Hepatocyte (in vitro differentiated cells): ENCODE measurements around the gene SPECC1. TPM values are rescaled to one million over a fixed set of nuclear protein-coding genes. Genes with fewer than 3 reads are reported as not detected.

Experiments
- DNase-seq: peaks from one replicate; pipeline ENCODE4 v3.0.0-alpha.2; 2016; ENCODE audit warnings: low spot score
- H2AFZ ChIP-seq: fragments of 200-600 bp; sonication (generic); 2 replicates; pipeline ENCODE4 v1.6.0; 2016; ENCODE audit warnings: antibody characterized with exemption, mild to moderate bottlenecking
- H3K27ac ChIP-seq: fragments of 200-600 bp; sonication (generic); 2 replicates; pipeline ENCODE4 v1.5.1; 2016; ENCODE audit warnings: mild to moderate bottlenecking
- H3K27me3 ChIP-seq: fragments of 200-600 bp; sonication (generic); 2 replicates; pipeline ENCODE4 v1.6.1; 2016
- H3K36me3 ChIP-seq: fragments of 200-600 bp; sonication (generic); replicated peaks from 2 replicates; pipeline ENCODE4 v1.5.1; 2016; ENCODE audit warnings: low read depth; ENCODE audit not compliant: insufficient read depth
- H3K4me1 ChIP-seq: fragments of 200-600 bp; sonication (generic); 2 replicates; pipeline ENCODE4 v1.5.1; 2016; ENCODE audit warnings: mild to moderate bottlenecking, moderate library complexity; ENCODE audit not compliant: insufficient read depth
- H3K4me2 ChIP-seq: fragments of 200-600 bp; sonication (generic); 2 replicates; pipeline ENCODE4 v1.6.0; 2016
- H3K4me3 ChIP-seq: fragments of 200-600 bp; sonication (generic); 2 replicates; pipeline ENCODE4 v1.5.1; 2016; ENCODE audit warnings: mild to moderate bottlenecking
- H3K79me2 ChIP-seq: fragments of 200-600 bp; sonication (generic); 2 replicates; pipeline ENCODE4 v1.6.0; 2017; ENCODE audit warnings: mild to moderate bottlenecking
- H3K9me2 ChIP-seq: fragments of 200-600 bp; sonication (generic); replicated peaks from 2 replicates; pipeline ENCODE4 v1.6.0; 2017; ENCODE audit warnings: mild to moderate bottlenecking; ENCODE audit not compliant: insufficient read depth
- H3K9me3 ChIP-seq: fragments of 200-600 bp; sonication (generic); 2 replicates; pipeline ENCODE4 v1.5.1; 2016; ENCODE audit warnings: low read depth, mild to moderate bottlenecking
- H4K20me1 ChIP-seq: fragments of 200-600 bp; sonication (generic); 2 replicates; pipeline ENCODE4 v1.6.0; 2016; ENCODE audit warnings: mild to moderate bottlenecking; ENCODE audit not compliant: insufficient read depth, poor library complexity, severe bottlenecking
- CTCF ChIP-seq: fragments of 200-600 bp; sonication (generic); IDR thresholded peaks from 2 replicates; pipeline ENCODE4 v1.5.1; 2016; ENCODE audit warnings: antibody characterized with exemption, mild to moderate bottlenecking; ENCODE audit not compliant: poor library complexity
- EZH2 ChIP-seq: fragments of 200-600 bp; sonication (generic); IDR thresholded peaks from 2 replicates; pipeline ENCODE4 v1.6.1; 2016; ENCODE audit warnings: antibody characterized with exemption, mild to moderate bottlenecking, borderline replicate concordance
- EZH2phosphoT487 ChIP-seq: fragments of 200-600 bp; sonication (generic); IDR thresholded peaks from one replicate; pipeline ENCODE4 v1.6.1; 2018; ENCODE audit warnings: antibody characterized with exemption, mild to moderate bottlenecking, low read depth, moderate library complexity; ENCODE audit not compliant: unreplicated experiment, severe bottlenecking
- WGBS: methylation state at CpG from one replicate; pipeline ENCODE4 v1.1.6; 2016; ENCODE audit warnings: low lambda C conversion rate; ENCODE audit errors: missing lambda C conversion rate; 5-methylcytosine and 5-hydroxymethylcytosine counted together
- polyA plus RNA-seq: library from polyadenylated mRNA; unstranded; fragments of >200 nt; fragmentation: Nextera tagmentation; extraction: Ambion mirVana; gene quantifications from 2 replicates; pipeline ENCODE4 v1.2.1, GENCODE V29; 2016
- total RNA-seq: library from RNA; depleted of rRNA; stranded (reverse); fragments of >200 nt; gene quantifications from 2 replicates; pipeline ENCODE4 v1.2.3, GENCODE V29; 2014

The SPECC1 gene
- total and polyA plus RNA-seq, 2 experiments from 2014 or later = 20.4 to 57.5 TPM

- WGBS = 88% methylated on average over 6 of the region's 10 CpGs
- H3K4me2 ChIP-seq = no peak overlapping the region
- no peak for DNase-seq
Observed at GRCh38 chr17:20111538-20111937, 102.4 kb downstream of the SPECC1 start.

GRCh38 chr17:20114466-20114865, 105.3 kb downstream of the SPECC1 start:
- no peaks in the 10 kb centered on the region for H4K20me1 ChIP-seq
- no peak overlapping the region for H3K4me2 ChIP-seq
- no peaks in the 10 kb centered on the region for H3K27me3 ChIP-seq
- H3K4me1 ChIP-seq = no peaks in the 10 kb centered on the region
- H3K9me2 ChIP-seq = no peaks in the 10 kb centered on the region
- 97% methylated on average over 2 of the region's 2 CpGs for WGBS
- no peak overlapping the region for H2AFZ ChIP-seq
- TF ChIP-seq EZH2phosphoT487 (no peak), EZH2 (no peak), CTCF (no peak)
- no peak for DNase-seq
- H3K9me3 ChIP-seq = no peaks in the 10 kb centered on the region
- H3K4me3 ChIP-seq = no peak overlapping the region
- H3K36me3 ChIP-seq = no peaks in the 10 kb centered on the region
- H3K79me2 ChIP-seq = no peaks in the 10 kb centered on the region
- H3K27ac ChIP-seq = no peak overlapping the region

More at GRCh38 chr17:20111538-20111937, 102.4 kb downstream of the SPECC1 start:
- no peaks in the 10 kb centered on the region for H3K27me3 ChIP-seq
- H3K4me1 ChIP-seq = no peaks in the 10 kb centered on the region
- H3K79me2 ChIP-seq = no peaks in the 10 kb centered on the region
- H3K36me3 ChIP-seq = no peaks in the 10 kb centered on the region
- H3K9me3 ChIP-seq = no peaks in the 10 kb centered on the region
- no peak overlapping the region for H3K4me3 ChIP-seq
- H4K20me1 ChIP-seq = no peaks in the 10 kb centered on the region
- no peak overlapping the region for H3K27ac ChIP-seq
- TF ChIP-seq EZH2phosphoT487 = no peak
- no peak for TF ChIP-seq CTCF
- TF ChIP-seq EZH2 = no peak
- H2AFZ ChIP-seq = no peak overlapping the region
- H3K9me2 ChIP-seq = no peaks in the 10 kb centered on the region

GRCh38 chr17:20116683-20117309, 107.6 kb downstream of the SPECC1 start:
- H3K27ac ChIP-seq = no peak overlapping the region
- H3K27me3 ChIP-seq = no peaks in the 10 kb centered on the region
- H3K4me2 ChIP-seq = no peak overlapping the region
- no peak overlapping the region for H2AFZ ChIP-seq
- H3K9me2 ChIP-seq = no peaks in the 10 kb centered on the region
- DNase-seq = peak; percentile 71
- no peaks in the 10 kb centered on the region for H3K79me2 ChIP-seq
- 23% methylated on average over 8 of the region's 8 CpGs for WGBS
- no peaks in the 10 kb centered on the region for H3K9me3 ChIP-seq
- H3K4me1 ChIP-seq = peaks cover under 1% of the 10 kb centered on the region
- H3K36me3 ChIP-seq = no peaks in the 10 kb centered on the region
- peak; percentile 61 for TF ChIP-seq CTCF
- TF ChIP-seq EZH2phosphoT487 = no peak
- H3K4me3 ChIP-seq = no peak overlapping the region
- no peaks in the 10 kb centered on the region for H4K20me1 ChIP-seq
